Measurements from ENCODE around the gene CFAP298. TPM values are rescaled to one million over a fixed set of nuclear protein-coding genes. Genes with fewer than 3 reads are reported as not detected.

CFAP298 gene
- polyA plus RNA-seq, 1 donor from 2014 or later: 105 TPM

DNA sequence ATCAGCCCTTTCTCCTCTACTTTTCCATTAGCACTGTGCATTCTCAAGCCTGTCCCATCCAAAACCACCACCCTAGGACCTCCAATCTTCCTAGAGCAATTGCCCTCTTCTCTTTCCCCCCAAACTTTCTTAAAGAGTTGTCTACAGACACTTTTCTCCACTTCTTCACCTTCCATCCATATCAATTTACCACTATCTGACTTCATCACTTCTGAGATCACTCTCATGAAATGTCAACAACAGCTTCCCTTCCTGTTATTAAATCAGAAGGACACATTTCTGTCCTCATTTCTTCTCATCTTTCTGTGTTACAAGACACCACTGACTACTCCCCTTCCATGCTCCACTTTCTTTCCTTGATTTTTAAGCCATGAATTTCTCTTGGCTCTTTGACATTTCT is 36.0 kb upstream of the CFAP298 start:
- H3K9me3 ChIP-seq (ENCODE audit: low read length): no peaks in the 10 kb centered on the region
- no peak overlapping the region for H3K4me3 ChIP-seq (ENCODE audit: low read length)
- no peak overlapping the region for H3K9ac ChIP-seq (ENCODE audit: low read length)
- no peak overlapping the region for H3K27ac ChIP-seq (ENCODE audit: low read length)
- no peaks in the 10 kb centered on the region for H3K79me2 ChIP-seq (replicated peaks; ENCODE audit: insufficient read depth, low read length)
- H3F3A ChIP-seq (ENCODE audit: insufficient read depth, low read length, poor library complexity, severe bottlenecking): no peaks in the 10 kb centered on the region
- H3K9me2 ChIP-seq (ENCODE audit: insufficient read depth, low read length): no peaks in the 10 kb centered on the region
- no peak overlapping the region for H2AFZ ChIP-seq (ENCODE audit: low read depth, low read length)
- no peak for TF ChIP-seq REST (IDR thresholded peaks at IDR 0.05; ENCODE audit: borderline replicate concordance)
- no peak for TF ChIP-seq RAD21 (conservative IDR thresholded peaks at IDR 0.05)
- TF ChIP-seq POLR2AphosphoS5 (IDR thresholded peaks at IDR 0.05): no peak
- no peak for TF ChIP-seq EP300 (conservative IDR thresholded peaks at IDR 0.05; ENCODE audit: poor library complexity, severe bottlenecking)
- TF ChIP-seq, protein P1, sequence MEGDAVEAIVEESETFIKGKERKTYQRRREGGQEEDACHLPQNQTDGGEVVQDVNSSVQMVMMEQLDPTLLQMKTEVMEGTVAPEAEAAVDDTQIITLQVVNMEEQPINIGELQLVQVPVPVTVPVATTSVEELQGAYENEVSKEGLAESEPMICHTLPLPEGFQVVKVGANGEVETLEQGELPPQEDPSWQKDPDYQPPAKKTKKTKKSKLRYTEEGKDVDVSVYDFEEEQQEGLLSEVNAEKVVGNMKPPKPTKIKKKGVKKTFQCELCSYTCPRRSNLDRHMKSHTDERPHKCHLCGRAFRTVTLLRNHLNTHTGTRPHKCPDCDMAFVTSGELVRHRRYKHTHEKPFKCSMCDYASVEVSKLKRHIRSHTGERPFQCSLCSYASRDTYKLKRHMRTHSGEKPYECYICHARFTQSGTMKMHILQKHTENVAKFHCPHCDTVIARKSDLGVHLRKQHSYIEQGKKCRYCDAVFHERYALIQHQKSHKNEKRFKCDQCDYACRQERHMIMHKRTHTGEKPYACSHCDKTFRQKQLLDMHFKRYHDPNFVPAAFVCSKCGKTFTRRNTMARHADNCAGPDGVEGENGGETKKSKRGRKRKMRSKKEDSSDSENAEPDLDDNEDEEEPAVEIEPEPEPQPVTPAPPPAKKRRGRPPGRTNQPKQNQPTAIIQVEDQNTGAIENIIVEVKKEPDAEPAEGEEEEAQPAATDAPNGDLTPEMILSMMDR (IDR thresholded peaks at IDR 0.05; ENCODE audit: poor library complexity, severe bottlenecking): no peak
- no peak for TF ChIP-seq MXI1 (conservative IDR thresholded peaks at IDR 0.05; ENCODE audit: poor library complexity, severe bottlenecking)
- no peak for TF ChIP-seq SMC3 (conservative IDR thresholded peaks at IDR 0.05; ENCODE audit: poor library complexity)
- no peak for TF ChIP-seq TAF1 (IDR thresholded peaks at IDR 0.05; ENCODE audit: low read depth)
- TF ChIP-seq EZH2 (IDR thresholded peaks at IDR 0.05; ENCODE audit: borderline replicate concordance, insufficient read depth, low read length, poor library complexity, severe bottlenecking): no peak
- no peaks in the 10 kb centered on the region for H3K27me3 ChIP-seq (ENCODE audit: insufficient read depth, low read depth, low read length)
- no peaks in the 10 kb centered on the region for H4K20me1 ChIP-seq (ENCODE audit: insufficient read depth)
- peaks cover 22% of the 10 kb centered on the region for H3K36me3 ChIP-seq (ENCODE audit: insufficient read depth, low read length)
- no peak overlapping the region for H3K4me2 ChIP-seq (ENCODE audit: low read length)

DNA sequence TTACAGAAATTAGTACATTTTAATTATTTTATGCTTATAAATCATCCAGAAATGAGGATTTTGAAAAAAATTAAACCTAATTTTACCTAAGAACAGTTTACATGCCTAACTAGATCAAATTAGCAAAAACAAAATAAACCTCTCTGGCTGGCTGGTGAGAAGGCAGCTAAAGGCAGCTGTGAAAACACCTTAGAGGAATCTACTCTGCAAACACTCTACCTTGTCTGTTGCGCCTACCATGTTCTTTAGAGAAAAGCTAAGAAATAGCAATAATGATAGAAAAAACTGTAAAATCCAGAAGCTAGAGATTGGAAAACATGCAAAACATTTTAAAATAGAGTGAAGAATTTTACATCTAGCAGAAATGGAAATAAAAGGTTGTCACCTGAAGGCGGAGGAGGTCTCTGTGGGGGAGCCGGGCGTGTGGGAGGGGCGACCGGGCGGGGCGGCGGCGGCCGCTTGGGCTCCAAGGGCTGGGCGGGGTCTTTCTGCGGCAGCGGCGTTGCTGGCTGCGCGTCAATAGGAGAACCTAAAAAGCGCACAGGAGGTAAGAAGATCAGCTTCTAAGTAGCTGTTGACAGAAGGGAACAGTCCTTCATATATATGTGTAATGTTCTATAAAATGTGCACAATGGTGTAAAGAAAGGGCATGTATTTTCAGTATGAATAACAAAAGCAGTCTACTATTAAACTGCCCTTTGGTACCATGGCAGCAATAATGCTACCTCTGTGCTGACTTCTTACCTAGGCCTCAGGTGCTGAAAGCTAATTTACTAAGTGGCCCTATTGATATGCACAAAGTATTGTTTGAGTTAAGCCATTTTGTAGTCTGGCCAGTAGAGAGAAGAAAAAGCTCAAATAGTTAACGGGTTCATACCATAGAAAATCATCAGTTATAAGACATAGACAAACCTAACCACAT is 33.3 kb upstream of the CFAP298 start:
- H3K27me3 ChIP-seq (ENCODE audit: insufficient read depth, low read depth, low read length): no peaks in the 10 kb centered on the region
- H3K9me3 ChIP-seq (ENCODE audit: low read length): no peaks in the 10 kb centered on the region
- no peak for TF ChIP-seq SMC3 (conservative IDR thresholded peaks at IDR 0.05; ENCODE audit: poor library complexity)
- no peak for TF ChIP-seq EZH2 (IDR thresholded peaks at IDR 0.05; ENCODE audit: borderline replicate concordance, insufficient read depth, low read length, poor library complexity, severe bottlenecking)
- TF ChIP-seq MXI1 (conservative IDR thresholded peaks at IDR 0.05; ENCODE audit: poor library complexity, severe bottlenecking): no peak
- no peak for TF ChIP-seq REST (IDR thresholded peaks at IDR 0.05; ENCODE audit: borderline replicate concordance)
- no peak for TF ChIP-seq RAD21 (conservative IDR thresholded peaks at IDR 0.05)
- TF ChIP-seq, protein P1 (IDR thresholded peaks at IDR 0.05; ENCODE audit: poor library complexity, severe bottlenecking): no peak
- peaks cover 22% of the 10 kb centered on the region for H3K36me3 ChIP-seq (ENCODE audit: insufficient read depth, low read length)
- no peak overlapping the region for H3K9ac ChIP-seq (ENCODE audit: low read length)
- no peak overlapping the region for H3K4me2 ChIP-seq (ENCODE audit: low read length)
- H3K4me3 ChIP-seq (ENCODE audit: low read length): no peak overlapping the region
- no peaks in the 10 kb centered on the region for H3K9me2 ChIP-seq (ENCODE audit: insufficient read depth, low read length)
- no peaks in the 10 kb centered on the region for H3F3A ChIP-seq (ENCODE audit: insufficient read depth, low read length, poor library complexity, severe bottlenecking)
- no peak overlapping the region for H3K27ac ChIP-seq (ENCODE audit: low read length)
- no peaks in the 10 kb centered on the region for H3K79me2 ChIP-seq (replicated peaks; ENCODE audit: insufficient read depth, low read length)
- no peaks in the 10 kb centered on the region for H4K20me1 ChIP-seq (ENCODE audit: insufficient read depth)
- H2AFZ ChIP-seq (ENCODE audit: low read depth, low read length): no peak overlapping the region
